Tibial artery (tissue), 4 donors: ENCODE data around the gene FOXA1.

ENCODE experiments used
- DNase-seq, 2 donors: peaks; one replicate each; pipeline ENCODE4 v3.0.0-alpha.2; 2019
- H3K27ac ChIP-seq, 2 donors: fragments of 200-600 bp; sonication (generic) in 1 of 2; 1 replicate in 1 of 2; 2 replicates in 1 of 2; pipeline ENCODE4 v1.5.1; 2018 to 2019; ENCODE audit warnings: mild to moderate bottlenecking in 1 of 2
- H3K27me3 ChIP-seq, 2 donors: fragments of 200-600 bp; sonication (generic) in 1 of 2; one replicate each; pipeline versions ENCODE4 v1.5.1 to v1.6.0; 2016 to 2019
- H3K36me3 ChIP-seq, 3 donors: fragments of 200-600 bp; sonication (generic) in 2 of 3; one replicate each; pipeline ENCODE4 v1.5.1; 2016 to 2019; ENCODE audit warnings: mild to moderate bottlenecking in 2 of 3
- H3K4me1 ChIP-seq, 4 donors: fragments of 200-600 bp; sonication (generic) in 2 of 4; 1 replicate in 3 of 4; 2 replicates in 1 of 4; pipeline ENCODE4 v1.5.1; 2016 to 2019
- H3K4me3 ChIP-seq, 2 donors: fragments of 200-600 bp; sonication (generic) in 1 of 2; 1 replicate in 1 of 2; 2 replicates in 1 of 2; pipeline ENCODE4 v1.5.1; 2018 to 2019; ENCODE audit warnings: mild to moderate bottlenecking in 2 of 2
- H3K9me3 ChIP-seq, 3 donors: fragments of 200-600 bp; sonication (generic) in 1 of 3; one replicate each; pipeline ENCODE4 v1.5.1; 2016 to 2019
- intact Hi-C: fragments of 100-400 bp; cut with DNase I; formaldehyde crosslinking; loops from one replicate; pipeline ENCODE4 v1.15.0; 2023; ENCODE audit warnings: low total_unique reads
- TF ChIP-seq, protein P1 (sequence below), 2 experiments: fragments of 200-600 bp in 1 of 2; fragments of 450-650 bp in 1 of 2; IDR thresholded peaks; one replicate each; pipeline ENCODE4 v1.5.1; 2017 to 2019; ENCODE audit warnings: antibody characterized with exemption in 2 of 2, mild to moderate bottlenecking in 1 of 2, moderate library complexity in 1 of 2

The FOXA1 gene

DNA sequence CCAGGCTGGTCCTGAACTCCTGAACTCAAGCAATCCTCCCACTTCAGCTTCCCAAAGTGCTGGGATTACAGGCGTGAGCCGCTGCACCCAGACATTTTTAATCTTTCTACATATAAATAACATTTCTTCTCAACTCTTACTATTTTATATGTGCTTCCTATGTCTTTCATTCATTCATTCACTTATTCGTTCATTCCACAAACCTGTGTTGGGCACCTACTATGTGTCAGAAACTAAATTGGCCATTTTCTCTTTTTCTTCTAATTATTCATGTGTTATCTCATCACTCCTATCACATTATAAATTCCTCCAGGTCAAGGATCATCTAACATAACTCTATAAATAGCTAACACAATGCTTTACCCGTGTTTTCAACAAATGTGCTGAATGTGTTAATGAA is 23.7 kb downstream of the FOXA1 start:
- H3K27ac ChIP-seq = no peak overlapping the region
- TF ChIP-seq, protein P1, sequence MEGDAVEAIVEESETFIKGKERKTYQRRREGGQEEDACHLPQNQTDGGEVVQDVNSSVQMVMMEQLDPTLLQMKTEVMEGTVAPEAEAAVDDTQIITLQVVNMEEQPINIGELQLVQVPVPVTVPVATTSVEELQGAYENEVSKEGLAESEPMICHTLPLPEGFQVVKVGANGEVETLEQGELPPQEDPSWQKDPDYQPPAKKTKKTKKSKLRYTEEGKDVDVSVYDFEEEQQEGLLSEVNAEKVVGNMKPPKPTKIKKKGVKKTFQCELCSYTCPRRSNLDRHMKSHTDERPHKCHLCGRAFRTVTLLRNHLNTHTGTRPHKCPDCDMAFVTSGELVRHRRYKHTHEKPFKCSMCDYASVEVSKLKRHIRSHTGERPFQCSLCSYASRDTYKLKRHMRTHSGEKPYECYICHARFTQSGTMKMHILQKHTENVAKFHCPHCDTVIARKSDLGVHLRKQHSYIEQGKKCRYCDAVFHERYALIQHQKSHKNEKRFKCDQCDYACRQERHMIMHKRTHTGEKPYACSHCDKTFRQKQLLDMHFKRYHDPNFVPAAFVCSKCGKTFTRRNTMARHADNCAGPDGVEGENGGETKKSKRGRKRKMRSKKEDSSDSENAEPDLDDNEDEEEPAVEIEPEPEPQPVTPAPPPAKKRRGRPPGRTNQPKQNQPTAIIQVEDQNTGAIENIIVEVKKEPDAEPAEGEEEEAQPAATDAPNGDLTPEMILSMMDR (IDR thresholded peaks at IDR 0.05) = no peak
- H3K36me3 ChIP-seq = no peaks in the 10 kb centered on the region
- H3K27me3 ChIP-seq = peaks cover 0 to 5% of the 10 kb centered on the region in 2 donors
- no peaks in the 10 kb centered on the region for H3K9me3 ChIP-seq
- peaks cover 0 to 15% (median 0%) of the 10 kb centered on the region in 4 donors for H3K4me1 ChIP-seq
- H3K4me3 ChIP-seq = no peak overlapping the region
- intact Hi-C loops = no loop called here
- DNase-seq = no peak

DNA sequence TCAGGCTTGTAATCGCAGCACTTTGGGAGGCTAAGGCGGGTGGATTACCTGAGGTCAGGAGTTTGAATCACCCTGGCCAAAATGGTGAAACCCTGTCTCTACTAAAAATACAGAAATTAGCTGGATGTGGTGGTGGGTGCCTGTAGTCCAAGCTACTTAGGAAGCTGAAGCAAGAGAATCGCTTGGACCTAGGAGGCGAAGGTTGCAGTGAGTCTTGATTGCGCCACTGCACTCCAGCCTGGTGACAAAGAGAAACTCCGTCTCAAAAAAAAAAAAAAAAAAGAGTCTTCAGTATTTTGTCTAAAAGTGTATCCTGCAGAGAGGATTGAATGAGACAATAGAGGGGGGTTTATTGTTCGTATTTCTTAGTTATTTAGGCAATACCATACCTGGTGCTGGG is 25.3 kb downstream of the FOXA1 start:
- DNase-seq = no peak
- no peaks in the 10 kb centered on the region for H3K27me3 ChIP-seq
- no peaks in the 10 kb centered on the region for H3K9me3 ChIP-seq
- peaks cover 0 to 15% (median 0%) of the 10 kb centered on the region in 4 donors for H3K4me1 ChIP-seq
- no peak overlapping the region for H3K27ac ChIP-seq
- no peaks in the 10 kb centered on the region for H3K36me3 ChIP-seq
- intact Hi-C loops = no loop called here
- no peak overlapping the region for H3K4me3 ChIP-seq
- TF ChIP-seq, protein P1 (IDR thresholded peaks at IDR 0.05) = no peak

DNA sequence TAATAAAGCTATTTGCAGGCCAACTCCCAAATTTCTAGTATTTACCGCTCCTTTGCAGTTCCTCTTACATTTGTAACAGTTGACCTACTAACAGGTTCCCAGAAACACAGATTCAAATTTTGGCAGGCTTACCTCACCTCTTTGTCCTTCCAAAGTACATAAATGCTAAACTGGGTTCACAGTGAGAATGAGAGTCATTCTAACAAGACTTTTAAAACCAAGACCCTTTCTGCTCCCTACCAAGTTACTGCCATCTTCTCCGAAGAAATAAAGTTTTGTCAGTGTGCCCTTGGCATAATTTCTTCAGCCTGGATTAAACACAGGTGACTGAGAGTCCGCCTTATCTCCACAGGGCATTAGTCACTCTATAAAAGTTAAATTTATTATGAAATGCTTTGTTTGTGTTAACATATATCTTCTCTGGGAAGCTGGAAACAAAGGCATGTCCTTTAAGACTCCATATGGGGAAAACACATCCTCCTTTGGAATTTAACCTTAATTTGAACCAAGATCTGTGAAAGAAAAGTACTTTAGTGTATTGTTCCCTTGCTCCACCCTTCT is 28.2 kb downstream of the FOXA1 start:
- Histone ChIP-seq H3K36me3 (no peaks in the 10 kb centered on the region), H3K4me1 (peaks cover 0 to 9% (median 0%) of the 10 kb centered on the region in 4 donors), H3K4me3 (no peak overlapping the region), H3K27me3 (no peaks in the 10 kb centered on the region), H3K27ac (no peak overlapping the region), H3K9me3 (no peaks in the 10 kb centered on the region)
- intact Hi-C loops = no loop called here
- no peak for DNase-seq
- TF ChIP-seq, protein P1 (IDR thresholded peaks at IDR 0.05) = no peak

DNA sequence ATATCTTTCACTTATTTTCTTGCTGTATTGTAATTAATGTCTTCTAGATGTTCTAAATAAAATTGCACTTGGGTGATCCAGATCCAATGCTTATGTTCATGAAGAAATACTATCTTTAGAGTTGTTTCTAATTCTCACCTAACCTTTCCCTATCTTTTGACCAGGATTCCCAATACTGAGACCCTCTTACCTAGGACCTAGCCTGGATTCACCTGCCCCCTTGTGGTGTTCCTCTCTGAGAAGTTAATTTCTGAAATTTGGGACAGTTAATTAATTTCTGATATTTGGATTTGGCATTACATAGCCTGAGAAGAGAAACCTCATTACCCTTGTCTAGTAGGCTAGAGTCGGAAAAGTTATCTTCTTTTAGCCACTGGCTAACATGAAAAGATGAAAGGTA is 29.5 kb downstream of the FOXA1 start:
- no peaks in the 10 kb centered on the region for H3K36me3 ChIP-seq
- intact Hi-C loops = no loop called here
- no peaks in the 10 kb centered on the region for H3K27me3 ChIP-seq
- H3K4me1 ChIP-seq = peaks cover 0 to 9% (median 0%) of the 10 kb centered on the region in 4 donors
- no peak for DNase-seq
- no peaks in the 10 kb centered on the region for H3K9me3 ChIP-seq
- H3K27ac ChIP-seq = no peak overlapping the region
- TF ChIP-seq, protein P1 (IDR thresholded peaks at IDR 0.05) = no peak
- H3K4me3 ChIP-seq = no peak overlapping the region

DNA sequence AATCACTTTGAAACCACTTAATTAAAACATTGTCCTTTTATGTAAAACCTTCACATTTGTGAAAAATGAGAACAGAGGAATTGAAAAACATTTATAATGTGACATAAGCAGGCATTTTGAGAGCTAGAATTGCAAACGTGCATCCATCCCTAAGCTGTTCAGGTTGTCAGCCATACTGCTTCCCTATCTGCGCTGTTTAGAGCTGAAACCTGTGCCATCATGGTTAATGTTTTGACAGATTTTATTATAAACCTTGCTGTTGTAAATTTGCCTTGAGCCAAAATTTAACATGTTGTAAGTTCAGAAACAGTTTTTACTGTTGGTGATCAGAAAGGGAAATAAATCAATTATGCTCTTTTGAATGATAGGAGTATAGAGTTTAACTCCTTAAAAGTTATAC is 31.9 kb downstream of the FOXA1 start:
- Histone ChIP-seq H3K27ac (no peak overlapping the region), H3K36me3 (no peaks in the 10 kb centered on the region), H3K4me1 (peaks cover 0 to 9% (median 0%) of the 10 kb centered on the region in 4 donors), H3K4me3 (no peak overlapping the region), H3K9me3 (no peaks in the 10 kb centered on the region), H3K27me3 (no peaks in the 10 kb centered on the region)
- TF ChIP-seq, protein P1 (IDR thresholded peaks at IDR 0.05) = no peak
- intact Hi-C loops = no loop called here
- no peak for DNase-seq

DNA sequence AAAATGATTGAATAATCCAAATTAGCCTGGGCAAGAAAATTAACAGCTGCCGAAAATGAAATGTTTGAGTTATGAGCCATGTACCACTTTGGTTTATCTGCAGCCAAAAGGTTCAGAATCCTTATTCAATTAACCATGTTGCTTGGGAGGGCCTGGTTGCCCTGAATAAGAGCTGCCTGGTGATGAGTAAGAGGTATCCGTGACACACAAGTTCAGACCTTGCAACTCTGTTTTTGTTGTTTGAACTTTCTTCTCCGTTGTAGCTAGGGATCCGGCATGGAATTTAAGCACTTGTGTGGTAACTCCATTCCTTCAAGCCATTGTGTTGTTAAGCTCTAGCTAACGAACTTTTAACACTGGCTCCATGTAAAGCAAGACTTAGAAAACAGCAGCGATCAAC is 35.7 kb downstream of the FOXA1 start:
- TF ChIP-seq, protein P1 (IDR thresholded peaks at IDR 0.05) = no peak
- H3K36me3 ChIP-seq = no peaks in the 10 kb centered on the region
- H3K4me1 ChIP-seq = no peaks in the 10 kb centered on the region
- no peak overlapping the region for H3K4me3 ChIP-seq
- H3K27ac ChIP-seq = no peak overlapping the region
- H3K27me3 ChIP-seq = no peaks in the 10 kb centered on the region
- no peaks in the 10 kb centered on the region for H3K9me3 ChIP-seq
- DNase-seq = no peak
- intact Hi-C loops = no loop called here
